Measurements from ENCODE around the gene GGA3.

Gene GGA3

DNA sequence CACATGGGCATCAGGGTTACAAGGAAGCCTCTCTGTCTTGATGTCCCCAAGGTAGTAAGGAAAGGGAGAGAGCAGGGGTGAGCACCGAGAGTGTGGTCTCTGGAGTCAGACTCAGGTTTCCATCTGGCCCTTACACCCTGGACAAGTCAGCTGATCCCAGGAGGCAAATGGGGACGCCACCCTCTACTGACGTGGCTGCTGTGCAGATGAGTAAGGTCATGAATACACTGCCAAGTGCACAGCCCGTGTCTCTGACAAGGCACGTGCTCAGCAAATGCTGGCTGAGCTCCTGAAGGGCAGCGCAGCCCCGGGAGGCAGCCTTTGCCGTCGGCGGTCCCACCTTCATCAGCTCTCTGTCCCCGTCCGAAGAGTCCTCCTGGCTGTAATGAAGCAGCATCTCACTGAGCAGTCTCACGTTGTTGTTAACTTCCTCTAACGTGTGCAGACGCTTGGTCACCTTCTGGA lies 19.4 kb downstream of the GGA3 start:
- Histone ChIP-seq H3K4me3 (ENCODE audit: low read length) (no peak overlapping the region), H3K4me1 (ENCODE audit: control insufficient read depth, low read length) (peaks cover 41% of the 10 kb centered on the region), H3K4me2 (ENCODE audit: low read length) (no peak overlapping the region), H3K79me2 (ENCODE audit: control insufficient read depth, low read length) (peaks cover 6% of the 10 kb centered on the region), H3F3A (ENCODE audit: control insufficient read depth, insufficient read depth) (peaks cover 5% of the 10 kb centered on the region; the same call in 1 of the 2 replicates), H3K27me3 (ENCODE audit: control insufficient read depth, low read length) (no peaks in the 10 kb centered on the region), H3K9me2 (replicated peaks; ENCODE audit: control insufficient read depth, low read length) (no peaks in the 10 kb centered on the region), H3K9me3 (ENCODE audit: control insufficient read depth, insufficient read depth, low read length) (no peaks in the 10 kb centered on the region), H3K27ac (ENCODE audit: low read depth, low read length) (no peak overlapping the region), H3K36me3 (ENCODE audit: control insufficient read depth, low read length) (peaks cover 94% of the 10 kb centered on the region), H4K20me1 (ENCODE audit: control insufficient read depth, insufficient read depth, low read depth, low read length) (peaks cover 4% of the 10 kb centered on the region; the same call in 1 of the 2 replicates)
- TF ChIP-seq CTCF (IDR thresholded peaks at IDR 0.05; ENCODE audit: low read depth, low read length, poor library complexity, severe bottlenecking): no peak
- no peak for TF ChIP-seq EZH2phosphoT487 (IDR thresholded peaks at IDR 0.05; ENCODE audit: borderline replicate concordance, low read length)

- Histone ChIP-seq H3K4me1 (ENCODE audit: control insufficient read depth, low read length) (peaks cover 39% of the 10 kb centered on the region), H3K79me2 (ENCODE audit: control insufficient read depth, low read length) (peaks cover 1% of the 10 kb centered on the region), H3K4me3 (ENCODE audit: low read length) (no peak overlapping the region), H3F3A (ENCODE audit: control insufficient read depth, insufficient read depth) (peaks cover 5% of the 10 kb centered on the region; the same call in 1 of the 2 replicates), H3K4me2 (ENCODE audit: low read length) (no peak overlapping the region), H3K36me3 (ENCODE audit: control insufficient read depth, low read length) (peaks cover 96% of the 10 kb centered on the region), H3K9me3 (ENCODE audit: control insufficient read depth, insufficient read depth, low read length) (no peaks in the 10 kb centered on the region), H3K27me3 (ENCODE audit: control insufficient read depth, low read length) (no peaks in the 10 kb centered on the region), H4K20me1 (ENCODE audit: control insufficient read depth, insufficient read depth, low read depth, low read length) (peaks cover 4% of the 10 kb centered on the region; the same call in 1 of the 2 replicates), H3K9me2 (replicated peaks; ENCODE audit: control insufficient read depth, low read length) (no peaks in the 10 kb centered on the region), H3K27ac (ENCODE audit: low read depth, low read length) (no peak overlapping the region)
- TF ChIP-seq EZH2phosphoT487 (IDR thresholded peaks at IDR 0.05; ENCODE audit: borderline replicate concordance, low read length) (no peak), CTCF (IDR thresholded peaks at IDR 0.05; ENCODE audit: low read depth, low read length, poor library complexity, severe bottlenecking) (no peak)
Measured at GRCh38 chr17:75241502-75241901, 19.9 kb downstream of the GGA3 start.

DNA sequence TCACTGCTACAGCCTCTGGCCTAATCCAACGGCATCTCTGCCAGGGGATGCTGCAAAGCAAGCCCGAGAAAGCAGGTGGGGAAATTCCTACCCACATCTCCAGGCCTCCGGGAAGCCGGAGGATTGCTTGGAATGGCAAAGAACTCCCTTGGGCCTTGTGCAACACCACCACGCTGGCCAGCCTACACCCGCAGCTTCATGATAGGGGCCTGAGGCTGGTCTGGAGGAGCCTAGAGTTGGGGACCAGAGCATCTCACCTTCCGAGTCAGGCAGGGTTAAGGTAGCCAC lies 20.3 kb downstream of the GGA3 start:
- TF ChIP-seq EZH2phosphoT487 (IDR thresholded peaks at IDR 0.05; ENCODE audit: borderline replicate concordance, low read length): no peak
- TF ChIP-seq CTCF (IDR thresholded peaks at IDR 0.05; ENCODE audit: low read depth, low read length, poor library complexity, severe bottlenecking): no peak
- Histone ChIP-seq H3F3A (ENCODE audit: control insufficient read depth, insufficient read depth) (peaks cover 5% of the 10 kb centered on the region; the same call in 1 of the 2 replicates), H4K20me1 (ENCODE audit: control insufficient read depth, insufficient read depth, low read depth, low read length) (peaks cover 4% of the 10 kb centered on the region; the same call in 1 of the 2 replicates), H3K79me2 (ENCODE audit: control insufficient read depth, low read length) (no peaks in the 10 kb centered on the region), H3K4me3 (ENCODE audit: low read length) (no peak overlapping the region), H3K36me3 (ENCODE audit: control insufficient read depth, low read length) (peaks cover 96% of the 10 kb centered on the region), H3K27ac (ENCODE audit: low read depth, low read length) (no peak overlapping the region), H3K9me2 (replicated peaks; ENCODE audit: control insufficient read depth, low read length) (no peaks in the 10 kb centered on the region), H3K4me1 (ENCODE audit: control insufficient read depth, low read length) (peaks cover 35% of the 10 kb centered on the region), H3K27me3 (ENCODE audit: control insufficient read depth, low read length) (no peaks in the 10 kb centered on the region), H3K9me3 (ENCODE audit: control insufficient read depth, insufficient read depth, low read length) (no peaks in the 10 kb centered on the region), H3K4me2 (ENCODE audit: low read length) (no peak overlapping the region)
